ENCODE results near the gene COQ10A.
A peak's percentile ranks its signal among the peaks of the same experiment; 100 is the strongest.

GRCh38 chr12:56258068-56258819 is 8.5 kb upstream of the COQ10A start, which contains the start of gene ANKRD52:
- peak; percentile 12 to 29 for TF ChIP-seq CTCF (conservative IDR thresholded peaks at IDR 0.05 in 1 of 2, IDR thresholded peaks at IDR 0.05 in 1 of 2; ENCODE audit: low read depth in 1 of 2, low read length in 2 of 2)
- no peak for TF ChIP-seq EZH2 (IDR thresholded peaks at IDR 0.05; ENCODE audit: low read length, missing control alignments)
